NCI-H146 (cell line): ENCODE measurements around the gene NDUFS6.
"Not testable (repeated sequence)": the region's sequence is repeated elsewhere in the genome, so short reads cannot be mapped to it uniquely, and the experiment has no call there.

Experiments
- DNase-seq: peaks from one replicate; lab custom pipeline; 2025; lab: John Stamatoyannopoulos, UW

NDUFS6 gene

GRCh38 chr5:1798589-1798988 lies 2.6 kb upstream of the NDUFS6 start:
- DNase-seq, result not testable (repeated sequence)

GRCh38 chr5:1799110-1799601 lies 2.1 kb upstream of the NDUFS6 start:
- peak; percentile 21 for DNase-seq

- DNase-seq, result peak; percentile 92
Measured at GRCh38 chr5:1799602-1800471, 1.4 kb upstream of the NDUFS6 start, which contains the start of gene MRPL36. Gene MRPL36, minus strand, starts transcription at chr5:1799837. Its CDS starts 902 bp downstream, at chr5:1798935.

- peak; percentile 74 for DNase-seq
Measured at GRCh38 chr5:1800472-1801221, 560 bp upstream of the NDUFS6 start.

GRCh38 chr5:1801967-1802295 lies 724 bp downstream of the NDUFS6 start:
- peak; percentile 33 for DNase-seq

- DNase-seq, result no peak
Measured at GRCh38 chr5:1803192-1803591, 2.0 kb downstream of the NDUFS6 start.

GRCh38 chr5:1804001-1804690 lies 2.9 kb downstream of the NDUFS6 start:
- DNase-seq, result no peak

GRCh38 chr5:1805326-1805725 lies 4.1 kb downstream of the NDUFS6 start:
- no peak for DNase-seq

GRCh38 chr5:1805736-1806135 lies 4.5 kb downstream of the NDUFS6 start:
- no peak for DNase-seq

GRCh38 chr5:1806199-1806598 lies 5.0 kb downstream of the NDUFS6 start:
- DNase-seq, result no peak

- DNase-seq, result no peak
Measured at GRCh38 chr5:1806974-1807373, 5.8 kb downstream of the NDUFS6 start.

- no peak for DNase-seq
Measured at GRCh38 chr5:1807451-1808185, 6.4 kb downstream of the NDUFS6 start.

- no peak for DNase-seq
Measured at GRCh38 chr5:1808439-1808838, 7.2 kb downstream of the NDUFS6 start.

GRCh38 chr5:1809416-1810035 lies 8.3 kb downstream of the NDUFS6 start:
- no peak for DNase-seq

GRCh38 chr5:1810581-1811101 lies 9.4 kb downstream of the NDUFS6 start:
- no peak for DNase-seq

- DNase-seq, result no peak
Measured at GRCh38 chr5:1814183-1815020, 13.2 kb downstream of the NDUFS6 start.

GRCh38 chr5:1815071-1815786 lies 14.0 kb downstream of the NDUFS6 start:
- DNase-seq, result no peak

- DNase-seq, result no peak
Measured at GRCh38 chr5:1815881-1816292, 14.7 kb downstream of the NDUFS6 start.

GRCh38 chr5:1816495-1817089 lies 15.4 kb downstream of the NDUFS6 start:
- DNase-seq, result not testable (repeated sequence)
